GM21360 (cell line): ENCODE measurements around the gene UBXN1.
A peak's percentile ranks its signal among the peaks of the same experiment; 100 is the strongest.
"Not testable (repeated sequence)": the region's sequence is repeated elsewhere in the genome, so short reads cannot be mapped to it uniquely, and the experiment has no call there.

Experiments
- ATAC-seq: cut with Tn5 transposase; IDR thresholded peaks from one replicate; pipeline ENCODE4 v1.9.1; 2021; ENCODE audit warnings: mild to moderate bottlenecking, moderate library complexity; ENCODE audit not compliant: unreplicated experiment

UBXN1 gene

GRCh38 chr11:62676698-62677097 is 2.2 kb downstream of the UBXN1 start:
- no peak for ATAC-seq

DNA sequence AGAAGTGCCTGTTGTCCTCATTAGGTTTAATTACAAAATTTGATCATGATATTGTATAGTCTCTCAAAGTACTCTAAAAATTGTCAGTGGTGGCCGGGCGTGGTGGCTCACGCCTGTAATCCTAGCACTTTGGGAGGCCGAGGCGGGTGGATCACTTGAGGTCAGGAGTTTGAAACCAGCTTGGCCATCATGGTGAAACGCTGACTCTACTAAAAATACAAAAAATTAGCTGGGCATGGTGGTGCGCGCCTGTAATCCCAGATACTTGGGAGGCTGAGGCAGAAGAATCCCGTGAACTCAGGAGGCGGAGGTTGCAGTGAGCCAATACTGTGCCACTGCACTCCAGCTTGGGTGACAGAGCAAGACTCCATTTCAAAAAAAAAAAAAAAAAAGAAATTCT is 3.5 kb downstream of the UBXN1 start:
- ATAC-seq = not testable (repeated sequence)

- ATAC-seq = no peak
Measured at GRCh38 chr11:62673196-62673525, 5.7 kb downstream of the UBXN1 start.

DNA sequence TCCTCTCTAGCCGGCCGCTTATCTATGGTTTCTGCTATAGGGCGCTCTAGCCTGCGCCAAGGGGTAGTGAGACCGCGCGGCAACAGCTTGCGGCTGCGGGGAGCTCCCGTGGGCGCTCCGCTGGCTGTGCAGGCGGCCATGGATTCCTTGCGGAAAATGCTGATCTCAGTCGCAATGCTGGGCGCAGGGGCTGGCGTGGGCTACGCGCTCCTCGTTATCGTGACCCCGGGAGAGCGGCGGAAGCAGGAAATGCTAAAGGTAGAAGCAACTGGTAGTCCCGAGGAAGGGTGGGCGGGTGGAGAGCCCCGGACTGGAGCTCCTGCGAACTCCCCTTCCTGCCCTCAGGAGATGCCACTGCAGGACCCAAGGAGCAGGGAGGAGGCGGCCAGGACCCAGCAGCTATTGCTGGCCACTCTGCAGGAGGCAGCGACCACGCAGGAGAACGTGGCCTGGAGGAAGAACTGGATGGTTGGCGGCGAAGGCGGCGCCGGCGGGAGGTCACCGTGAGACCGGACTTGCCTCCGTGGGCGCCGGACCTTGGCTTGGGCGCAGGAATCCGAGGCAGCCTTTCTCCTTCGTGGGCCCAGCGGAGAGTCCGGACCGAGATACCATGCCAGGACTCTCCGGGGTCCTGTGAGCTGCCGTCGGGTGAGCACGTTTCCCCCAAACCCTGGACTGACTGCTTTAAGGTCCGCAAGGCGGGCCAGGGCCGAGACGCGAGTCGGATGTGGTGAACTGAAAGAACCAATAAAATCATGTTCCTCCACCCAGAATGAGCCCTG is 7.1 kb downstream of the UBXN1 start, which contains the start of the genes LBHD1 and UQCC3:
Gene LBHD1, minus strand, starts transcription at position 660 of the 782 bp plus-strand sequence. CDS start 2,236 bp downstream, outside the sequence.
Gene UQCC3, plus strand, starts transcription at position 66 of the 782 bp plus-strand sequence. Its CDS starts 73 bp downstream, at position 139.
- peak; percentile 52 for ATAC-seq

DNA sequence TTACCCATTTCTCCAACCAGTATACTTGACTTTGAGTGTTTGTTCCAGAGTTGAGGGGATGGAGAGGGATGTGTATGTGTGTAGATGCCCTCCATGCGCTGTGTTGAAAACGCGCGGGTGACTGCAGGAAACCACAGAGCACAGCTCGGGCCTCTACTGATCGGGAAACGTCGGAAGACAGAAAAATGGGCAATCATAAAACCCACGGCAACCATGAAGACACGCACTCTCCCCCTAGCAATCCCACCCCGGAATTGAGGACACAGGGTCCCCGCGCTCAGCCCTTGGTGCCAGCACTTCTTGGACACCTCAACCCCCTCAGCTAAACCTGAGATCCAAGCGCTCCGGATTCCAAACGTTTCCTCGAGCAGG is 7.7 kb downstream of the UBXN1 start:
- ATAC-seq = no peak

DNA sequence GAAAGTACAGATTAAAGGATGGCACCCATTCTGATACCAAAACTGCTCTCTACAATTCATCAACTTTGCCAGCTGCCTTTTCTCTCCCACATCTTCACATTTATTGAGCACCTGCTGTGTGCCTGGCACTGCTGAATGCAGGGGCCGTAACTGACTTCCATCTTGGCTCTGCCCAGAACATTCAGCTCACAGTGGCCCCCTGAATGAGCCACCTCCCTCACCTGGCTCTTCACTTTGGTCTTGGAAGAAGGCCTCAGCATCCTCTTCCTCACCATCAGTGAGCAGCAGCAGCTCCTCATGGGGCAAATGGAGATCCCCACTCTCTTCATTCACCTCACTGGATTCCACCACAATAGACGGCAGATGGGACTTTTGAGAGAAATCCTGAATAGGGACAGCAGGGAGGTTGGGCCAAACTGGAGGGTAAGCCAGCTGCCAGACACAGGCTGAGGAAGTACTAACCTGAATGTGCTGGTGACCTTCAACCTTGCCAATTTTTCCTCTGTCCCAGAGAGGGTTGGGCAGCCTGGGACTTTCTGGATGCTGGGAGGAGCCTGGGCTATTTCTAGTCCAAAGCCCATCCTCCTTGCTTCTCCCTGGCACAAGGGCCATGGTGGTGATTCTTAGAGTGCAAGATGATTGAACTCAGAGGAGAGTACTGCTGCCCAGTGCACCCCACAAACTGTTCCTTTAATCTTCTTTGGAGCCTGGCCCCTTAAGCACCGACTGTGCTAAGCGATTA is 9.3 kb downstream of the UBXN1 start:
- ATAC-seq = no peak

DNA sequence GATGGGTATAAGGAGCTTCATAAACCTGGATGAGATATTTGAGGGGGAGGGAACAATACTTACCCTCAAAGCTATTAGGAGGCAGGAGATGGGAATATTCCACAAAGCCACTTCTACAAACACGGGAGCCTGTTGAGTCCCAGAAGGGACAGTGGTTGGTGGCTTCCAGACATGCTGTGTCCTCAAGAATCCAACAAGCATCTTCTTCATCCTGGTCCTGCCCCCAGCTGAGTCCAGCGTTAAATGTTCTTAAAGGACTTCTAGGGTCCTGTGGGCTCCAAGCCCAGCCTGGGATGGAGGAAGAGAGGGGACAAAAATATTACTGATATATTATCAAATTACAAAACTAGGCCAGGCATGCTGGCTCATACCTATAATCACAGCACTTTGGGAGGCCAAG is 11.4 kb downstream of the UBXN1 start:
- no peak for ATAC-seq

GRCh38 chr11:62666259-62666926 is 12.5 kb downstream of the UBXN1 start:
- ATAC-seq = no peak

GRCh38 chr11:62665599-62666258 is 13.1 kb downstream of the UBXN1 start:
- peak; percentile 13 for ATAC-seq

DNA sequence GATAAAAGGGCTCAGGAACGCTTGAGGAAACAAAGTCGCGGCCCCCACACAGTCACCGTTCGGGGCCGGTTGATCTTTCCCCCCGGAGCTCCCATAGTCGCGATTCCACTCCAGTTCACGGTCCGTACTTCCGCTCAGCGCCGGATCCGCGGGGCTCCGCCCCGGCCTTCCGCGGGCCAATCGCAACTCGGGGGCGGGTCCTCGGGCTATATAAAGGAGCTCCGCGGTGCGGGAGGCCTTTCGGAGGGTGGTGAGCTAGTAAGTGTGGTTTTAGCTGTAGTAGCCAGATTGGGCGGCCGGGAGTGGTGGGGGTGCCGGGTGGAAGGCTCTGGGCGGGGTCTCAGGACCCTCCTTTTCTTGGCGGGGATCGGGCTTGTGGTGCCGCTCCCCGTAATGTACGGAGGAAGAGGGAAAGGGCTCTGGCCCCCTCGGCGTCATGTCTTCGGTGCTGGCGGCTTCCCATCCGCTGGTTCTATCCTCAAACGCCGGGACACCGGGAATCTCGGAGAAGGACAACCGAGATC is 13.7 kb downstream of the UBXN1 start, which contains the start of the genes C11orf98 and CSKMT:
Gene C11orf98, minus strand, starts transcription at position 136 of the 524 bp plus-strand sequence. Its CDS starts 41 bp downstream, at position 95.
Gene CSKMT, plus strand, starts transcription at position 238 of the 524 bp plus-strand sequence. CDS start 568 bp downstream, outside the sequence.
- ATAC-seq = peak; percentile 72

- ATAC-seq = peak; percentile 17
Measured at GRCh38 chr11:62664405-62665074, 14.3 kb downstream of the UBXN1 start.

DNA sequence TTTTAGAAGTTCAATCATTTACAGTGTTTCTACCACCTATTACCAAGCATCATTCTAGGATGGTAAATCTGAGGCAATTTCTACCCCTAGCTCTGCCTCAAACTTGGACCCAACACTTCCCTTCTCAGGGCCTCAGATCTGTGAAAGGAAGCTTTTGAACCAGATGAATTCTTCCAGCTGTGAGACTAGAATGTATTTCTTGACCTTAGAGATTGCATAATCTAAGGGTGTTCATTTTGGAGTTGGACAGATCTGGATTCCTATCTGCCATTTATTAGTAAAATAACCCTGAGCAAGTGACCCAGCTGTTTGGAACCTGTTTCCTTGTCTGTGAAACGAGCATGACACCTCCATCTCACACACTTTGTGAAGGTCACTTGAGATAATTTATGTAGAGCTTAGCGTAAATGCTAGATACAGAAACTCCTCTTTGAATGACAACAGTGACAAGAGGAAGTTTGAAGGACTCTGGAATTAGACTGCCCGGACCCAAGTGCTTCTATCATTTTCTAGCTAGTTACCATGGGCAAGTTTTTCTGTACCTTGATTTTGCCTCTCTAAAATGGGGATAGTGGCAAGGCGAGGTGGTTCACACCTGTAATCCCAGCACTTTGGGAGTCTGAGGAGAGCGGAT is 22.0 kb downstream of the UBXN1 start:
- no peak for ATAC-seq

GRCh38 chr11:62654297-62654696 is 24.6 kb downstream of the UBXN1 start:
- ATAC-seq = no peak

GRCh38 chr11:62652161-62653006 is 26.5 kb downstream of the UBXN1 start:
- no peak for ATAC-seq

DNA sequence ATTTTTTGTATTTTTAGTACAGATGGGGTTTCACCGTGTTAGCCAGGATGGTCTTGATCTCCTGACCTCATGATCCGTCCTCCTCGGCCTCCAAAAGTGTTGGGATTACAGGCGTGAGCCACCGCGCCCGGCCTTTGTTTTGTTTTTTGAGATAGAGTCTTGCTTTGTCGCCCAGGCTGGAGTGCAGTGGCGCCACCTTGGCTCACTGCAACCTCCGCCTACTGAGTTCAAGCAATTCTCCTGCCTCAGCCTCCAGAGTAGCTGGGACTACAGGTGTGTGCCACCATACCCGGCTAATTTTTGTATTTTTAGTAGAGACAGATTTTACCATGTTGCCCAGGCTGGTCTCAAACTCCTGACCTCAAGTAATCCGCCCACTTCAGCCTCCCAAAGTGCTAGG is 28.6 kb downstream of the UBXN1 start:
- not testable (repeated sequence) for ATAC-seq

DNA sequence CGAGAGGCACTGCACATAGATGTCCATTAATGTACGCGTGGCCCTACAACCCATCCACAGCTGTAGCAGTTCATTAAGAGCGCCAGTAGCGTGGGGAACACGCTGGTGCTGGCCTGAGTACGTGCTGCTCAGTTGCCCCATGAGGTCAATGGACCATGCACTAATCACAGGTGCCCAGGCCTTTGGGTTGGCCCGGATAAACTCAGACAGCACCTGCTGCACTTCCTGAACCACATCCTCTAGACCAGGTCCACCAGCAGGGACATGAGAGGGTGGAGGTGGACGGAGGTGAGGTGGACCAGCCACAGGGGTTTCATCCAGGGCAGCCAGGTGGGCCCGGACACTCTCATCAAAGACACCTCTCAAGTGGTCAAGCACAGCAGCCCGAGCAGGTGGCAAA is 29.4 kb downstream of the UBXN1 start:
- no peak for ATAC-seq

DNA sequence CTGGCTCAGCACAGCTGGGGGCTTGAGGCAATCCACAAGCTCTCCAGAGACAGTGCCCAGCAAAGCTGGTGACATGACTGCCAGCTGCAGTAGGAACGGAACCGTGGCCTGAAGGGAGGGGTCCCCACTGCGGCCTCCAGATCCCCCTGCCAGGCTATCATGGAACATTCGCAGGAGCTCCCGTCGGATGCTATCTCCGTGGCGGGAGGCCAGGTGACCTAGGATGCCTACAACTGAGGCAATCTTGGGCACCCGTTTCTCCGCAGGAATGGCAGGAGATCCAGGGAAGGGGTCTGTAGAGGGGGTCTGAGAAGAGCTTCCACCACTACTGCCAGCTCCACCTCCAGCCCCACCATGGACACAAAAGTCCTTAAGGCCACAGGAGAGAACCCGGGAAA is 29.9 kb downstream of the UBXN1 start:
- ATAC-seq = no peak

- ATAC-seq = no peak
Measured at GRCh38 chr11:62648185-62648966, 30.5 kb downstream of the UBXN1 start.
